Stomach (tissue), 4 donors: Measurements from ENCODE around the gene TUB.

ENCODE experiments used
- EP300 ChIP-seq: sonication (generic); formaldehyde crosslinking; IDR thresholded peaks from one replicate; pipeline ENCODE4 v1.6.1; 2017; ENCODE audit warnings: antibody characterized with exemption
- POLR2A ChIP-seq, 4 donors: fragments of 450-650 bp; IDR thresholded peaks; one replicate each; pipeline ENCODE4 v1.6.1; 2016; ENCODE audit warnings: antibody characterized with exemption in 4 of 4, control low read depth in 2 of 4, mild to moderate bottlenecking in 1 of 4, moderate library complexity in 1 of 4
- TF ChIP-seq, protein P1 (sequence below), 7 experiments: fragments of 450-650 bp in 4 of 7; fragments of 200-600 bp in 3 of 7; sonication (generic) in 3 of 7; IDR thresholded peaks; one replicate each; pipeline ENCODE4 v1.5.1; 2016 to 2019; ENCODE audit warnings: antibody characterized with exemption in 7 of 7, control low read depth in 2 of 7, mild to moderate bottlenecking in 1 of 7

DNA sequence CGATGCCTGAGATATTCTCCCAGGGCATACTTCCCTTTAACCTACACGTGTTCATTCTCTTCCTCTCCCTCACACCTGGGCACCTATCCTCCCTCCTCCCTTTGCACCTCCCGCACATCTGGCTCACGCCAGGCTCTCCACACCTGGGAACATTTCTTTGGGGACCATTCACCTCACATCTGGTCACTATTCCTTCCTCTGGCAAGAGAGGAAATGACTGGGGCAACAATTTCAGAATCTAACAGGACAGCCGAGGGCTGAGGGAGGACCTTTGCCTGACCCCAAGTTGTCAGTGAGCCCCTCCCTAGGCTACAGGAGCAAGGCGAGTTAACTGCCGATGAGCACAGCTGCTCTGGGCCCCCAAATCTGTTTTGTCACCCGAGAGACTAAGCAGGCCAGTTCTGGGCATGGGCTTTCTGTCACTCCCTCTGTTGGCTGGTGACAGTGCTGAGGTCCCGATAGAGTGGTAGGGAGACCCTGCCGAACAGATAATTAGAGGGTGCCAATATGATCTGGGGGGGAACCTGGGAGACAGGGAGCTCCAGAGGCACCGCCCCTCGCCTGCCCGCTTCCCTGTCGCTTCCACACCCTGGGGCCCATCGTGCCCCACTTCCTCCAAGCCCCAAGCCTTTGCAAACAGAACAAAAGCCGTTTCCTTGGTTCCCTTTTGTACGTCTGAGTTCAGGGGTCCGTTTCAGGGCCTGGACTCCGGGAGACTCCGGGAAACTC, 48.3 kb upstream of the TUB start:
- TF ChIP-seq, protein P1, sequence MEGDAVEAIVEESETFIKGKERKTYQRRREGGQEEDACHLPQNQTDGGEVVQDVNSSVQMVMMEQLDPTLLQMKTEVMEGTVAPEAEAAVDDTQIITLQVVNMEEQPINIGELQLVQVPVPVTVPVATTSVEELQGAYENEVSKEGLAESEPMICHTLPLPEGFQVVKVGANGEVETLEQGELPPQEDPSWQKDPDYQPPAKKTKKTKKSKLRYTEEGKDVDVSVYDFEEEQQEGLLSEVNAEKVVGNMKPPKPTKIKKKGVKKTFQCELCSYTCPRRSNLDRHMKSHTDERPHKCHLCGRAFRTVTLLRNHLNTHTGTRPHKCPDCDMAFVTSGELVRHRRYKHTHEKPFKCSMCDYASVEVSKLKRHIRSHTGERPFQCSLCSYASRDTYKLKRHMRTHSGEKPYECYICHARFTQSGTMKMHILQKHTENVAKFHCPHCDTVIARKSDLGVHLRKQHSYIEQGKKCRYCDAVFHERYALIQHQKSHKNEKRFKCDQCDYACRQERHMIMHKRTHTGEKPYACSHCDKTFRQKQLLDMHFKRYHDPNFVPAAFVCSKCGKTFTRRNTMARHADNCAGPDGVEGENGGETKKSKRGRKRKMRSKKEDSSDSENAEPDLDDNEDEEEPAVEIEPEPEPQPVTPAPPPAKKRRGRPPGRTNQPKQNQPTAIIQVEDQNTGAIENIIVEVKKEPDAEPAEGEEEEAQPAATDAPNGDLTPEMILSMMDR (IDR thresholded peaks at IDR 0.05) = no peak
- TF ChIP-seq POLR2A (IDR thresholded peaks at IDR 0.05) (no peak), EP300 (no peak)
